GM13977 (cell line): ENCODE results near the gene FANK1.

Experiments used
- DNase-seq: peaks from one replicate; pipeline ENCODE4 v3.0.0; 2012; ENCODE audit warnings: low spot score
- CTCF ChIP-seq: IDR thresholded peaks from 2 replicates; pipeline ENCODE4 v1.5.1; 2012; ENCODE audit warnings: mild to moderate bottlenecking, control low read depth; ENCODE audit not compliant: insufficient read depth; ENCODE audit errors: extremely low read depth, missing control alignments
- in situ Hi-C: fragments of 300-500 bp; cut with MboI; formaldehyde crosslinking; loops from one replicate; pipeline ENCODE4 v1.12.0; 2022; ENCODE audit warnings: low sequenced_read_pairs, low pct_unique_long_range_greater_than_20kb, mixed read lengths, inconsistent platforms; ENCODE audit not compliant: unreplicated experiment

Gene FANK1

GRCh38 chr10:125871338-125871737 is 25.0 kb upstream of the FANK1 start:
- TF ChIP-seq CTCF: no peak
- in situ Hi-C loops: no loop called here
- no peak for DNase-seq

- TF ChIP-seq CTCF: no peak
- no peak for DNase-seq
- in situ Hi-C loops: no loop called here
Measured at GRCh38 chr10:125878957-125879835, 17.2 kb upstream of the FANK1 start.

GRCh38 chr10:125880719-125881118 is 15.6 kb upstream of the FANK1 start:
- no peak for DNase-seq
- TF ChIP-seq CTCF: no peak
- in situ Hi-C loops: no loop called here

GRCh38 chr10:125881192-125881591 is 15.2 kb upstream of the FANK1 start, which contains the start of gene DHX32:
DHX32 (minus strand) TSS chr10:125881292; CDS start chr10:125880824, 468 bp downstream.
- TF ChIP-seq CTCF: no peak
- in situ Hi-C loops: no loop called here
- no peak for DNase-seq

GRCh38 chr10:125882596-125882995 is 13.8 kb upstream of the FANK1 start:
- in situ Hi-C loops: no loop called here
- DNase-seq: no peak
- TF ChIP-seq CTCF: no peak

- no peak for DNase-seq
- no peak for TF ChIP-seq CTCF
- in situ Hi-C loops: no loop called here
Measured at GRCh38 chr10:125883211-125883610, 13.2 kb upstream of the FANK1 start.
